ENCODE measurements around the gene EIF2S1. TPM values are rescaled to one million over a fixed set of nuclear protein-coding genes. Genes with fewer than 3 reads are reported as not detected.
A peak's percentile ranks its signal among the peaks of the same experiment; 100 is the strongest.

EIF2S1 gene
- total and polyA plus RNA-seq, 2 experiments from 2014 or later, result 121 to 170 TPM

GRCh38 chr14:67426983-67427606 lies 67.0 kb downstream of the EIF2S1 start:
- Histone ChIP-seq H3K4me3 (no peak overlapping the region), H3K27ac (ENCODE audit: low read depth) (no peak overlapping the region), H3K27me3 (ENCODE audit: insufficient read depth) (no peaks in the 10 kb centered on the region), H3K4me1 (ENCODE audit: insufficient read depth) (peaks cover 8% of the 10 kb centered on the region; the same call in 1 of the 2 replicates), H3K79me2 (replicated peaks; ENCODE audit: insufficient read depth) (no peaks in the 10 kb centered on the region), H2AFZ (peak overlapping the region; percentile 83), H3F3A (replicated peaks; ENCODE audit: low read depth) (no peaks in the 10 kb centered on the region), H3K9me2 (ENCODE audit: insufficient read depth) (no peaks in the 10 kb centered on the region), H4K20me1 (replicated peaks; ENCODE audit: insufficient read depth) (no peaks in the 10 kb centered on the region), H3K36me3 (ENCODE audit: insufficient read depth) (no peaks in the 10 kb centered on the region), H3K4me2 (peak overlapping the region; percentile 56; the same call in 1 of the 2 replicates)
- Mint-ChIP-seq H3K36me3 (ENCODE audit: low read depth) (no peaks in the 10 kb centered on the region), H3K27ac (no peak overlapping the region), H3K9me3 (no peaks in the 10 kb centered on the region), H3K4me3 (no peak overlapping the region), H3K4me1 (peaks cover 14% of the 10 kb centered on the region; the same call in 2 of the 3 replicates), H3K27me3 (ENCODE audit: insufficient read depth, low read depth, poor library complexity) (peaks cover 4% of the 10 kb centered on the region)
- peak; percentile 95 for DNase-seq (ENCODE audit: low spot score)
- no peak for TF ChIP-seq STAT1 (IDR thresholded peaks at IDR 0.05; ENCODE audit: unreplicated experiment)
- TF ChIP-seq CTCF (conservative IDR thresholded peaks at IDR 0.05; ENCODE audit: low read depth in 2 of 2), result peak; percentile 87 to 93
- peak; percentile 96 for ATAC-seq

- no peak overlapping the region for H3K4me3 Mint-ChIP-seq
- Histone ChIP-seq H3F3A (replicated peaks; ENCODE audit: low read depth) (no peaks in the 10 kb centered on the region), H3K36me3 (ENCODE audit: insufficient read depth) (no peaks in the 10 kb centered on the region), H3K27me3 (ENCODE audit: insufficient read depth) (no peaks in the 10 kb centered on the region), H3K4me2 (no peak overlapping the region), H2AFZ (peak overlapping the region; percentile 81), H4K20me1 (replicated peaks; ENCODE audit: insufficient read depth) (no peaks in the 10 kb centered on the region), H3K4me3 (no peak overlapping the region), H3K4me1 (ENCODE audit: insufficient read depth) (peaks cover 8% of the 10 kb centered on the region; the same call in 1 of the 2 replicates), H3K9me2 (ENCODE audit: insufficient read depth) (0 out of 2 replicates have a peak, but pooled peaks cover 2% of the 10 kb centered on the region), H3K79me2 (replicated peaks; ENCODE audit: insufficient read depth) (no peaks in the 10 kb centered on the region), H3K27ac (ENCODE audit: low read depth) (no peak overlapping the region)
- ATAC-seq (peak; percentile 25), DNase-seq (ENCODE audit: low spot score) (no peak)
- H3K27me3 Mint-ChIP-seq (ENCODE audit: insufficient read depth, low read depth, poor library complexity), result peaks cover 4% of the 10 kb centered on the region
- no peaks in the 10 kb centered on the region for H3K9me3 Mint-ChIP-seq
- H3K27ac Mint-ChIP-seq, result no peak overlapping the region
- H3K4me1 Mint-ChIP-seq, result peaks cover 15% of the 10 kb centered on the region; the same call in 2 of the 3 replicates
- H3K36me3 Mint-ChIP-seq (ENCODE audit: low read depth), result no peaks in the 10 kb centered on the region
- TF ChIP-seq ZNF114 (CRISPR knock-in tag; IDR thresholded peaks at IDR 0.05) (no peak), EZH2phosphoT487 (IDR thresholded peaks at IDR 0.05; ENCODE audit: unreplicated experiment) (no peak), NANOG (IDR thresholded peaks at IDR 0.05; ENCODE audit: borderline replicate concordance) (no peak), JUNB (IDR thresholded peaks at IDR 0.05; ENCODE audit: unreplicated experiment) (no peak), ETS1 (IDR thresholded peaks at IDR 0.05) (no peak), REST (IDR thresholded peaks at IDR 0.05; ENCODE audit: unreplicated experiment) (no peak), EZH2 (IDR thresholded peaks at IDR 0.05; ENCODE audit: low read depth, unreplicated experiment) (no peak)
Observed at GRCh38 chr14:67428501-67429031, 68.4 kb downstream of the EIF2S1 start.

All from GM23338 (cell line).